NCI-H1436 treated with DMSO at 0.1 percent for 48 hours (cell line): ENCODE results near the gene ARID1B.

Source experiments
- DNase-seq: peaks from one replicate; lab custom pipeline; 2025; lab: John Stamatoyannopoulos, UW

The ARID1B gene

DNA sequence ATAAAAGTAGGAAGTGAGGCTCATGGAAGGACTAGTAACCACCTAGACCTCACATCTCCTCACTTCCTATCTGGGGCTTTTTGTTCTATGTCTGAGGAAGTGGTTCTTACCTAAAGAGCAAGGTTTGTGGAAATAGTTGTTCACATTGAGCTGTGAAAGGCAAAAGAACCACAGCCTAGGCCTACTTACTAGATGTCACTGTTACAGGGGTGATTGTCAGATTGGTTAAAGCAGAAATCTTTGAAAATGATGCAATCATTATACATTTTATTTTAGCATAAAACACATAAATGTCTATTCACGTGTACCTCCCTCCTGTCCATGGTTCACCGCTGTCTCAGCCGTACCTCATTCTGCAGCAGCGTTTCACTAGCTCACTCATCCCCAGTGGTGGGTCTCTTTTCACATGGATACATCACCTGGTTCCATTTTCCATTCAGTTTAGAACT is 277.4 kb downstream of the ARID1B start:
- DNase-seq: no peak

DNA sequence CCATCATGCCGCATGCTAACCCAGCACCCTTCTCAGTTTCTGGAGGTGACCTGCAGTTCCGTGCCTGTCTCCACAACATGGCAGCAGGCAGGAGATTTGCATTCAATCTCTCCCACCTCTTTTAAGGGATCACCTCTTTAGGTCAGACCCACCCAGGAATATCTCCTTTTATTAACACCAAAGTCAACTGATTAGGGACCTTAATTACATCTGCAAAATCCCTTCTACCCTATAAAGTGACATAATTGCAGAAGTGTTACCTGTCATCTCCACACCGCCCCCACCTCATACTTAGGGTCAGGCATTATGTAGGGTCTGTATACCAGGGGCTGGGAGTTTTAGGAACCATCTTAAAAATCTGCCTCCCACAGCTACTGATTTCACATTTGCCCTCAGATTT is 278.7 kb downstream of the ARID1B start:
- DNase-seq: no peak

DNA sequence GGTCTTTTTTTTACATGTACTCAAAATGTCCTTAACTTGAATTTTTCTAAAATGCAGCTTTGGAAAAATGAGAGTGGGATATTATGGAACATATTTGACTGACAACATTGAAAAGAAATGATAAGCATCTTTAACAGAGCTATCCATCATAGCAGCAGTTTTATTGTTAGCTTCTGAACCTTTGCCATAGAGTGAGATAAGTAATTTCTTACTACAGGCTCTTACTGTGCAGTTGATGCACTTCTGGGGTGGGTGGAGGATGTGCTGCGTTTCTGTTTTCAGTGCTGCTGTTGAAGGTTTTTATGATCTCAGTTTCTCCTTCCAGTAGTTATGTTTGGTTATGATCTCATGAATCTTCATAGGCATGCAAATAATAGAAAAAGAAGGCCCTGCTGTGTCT is 279.1 kb downstream of the ARID1B start:
- DNase-seq: no peak

DNA sequence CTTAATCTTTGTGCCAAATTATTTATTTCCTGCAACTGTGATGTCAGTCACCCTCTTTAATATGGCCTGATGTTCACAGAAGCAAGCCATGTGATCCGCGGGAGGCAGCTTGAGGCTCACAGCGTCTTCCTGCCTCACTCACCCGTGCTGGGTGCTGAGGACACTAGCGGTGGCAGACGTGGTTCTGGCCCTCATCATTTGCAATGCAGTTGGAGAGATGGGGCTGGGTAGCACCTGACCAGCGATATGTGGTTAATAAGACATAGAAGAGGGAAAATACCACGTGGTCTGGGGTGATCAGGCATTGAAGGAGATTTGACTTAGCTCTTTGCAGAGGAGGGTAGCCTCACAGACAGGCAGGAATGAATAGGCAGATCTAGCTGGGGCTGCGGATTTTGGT is 281.4 kb downstream of the ARID1B start:
- DNase-seq: no peak

DNA sequence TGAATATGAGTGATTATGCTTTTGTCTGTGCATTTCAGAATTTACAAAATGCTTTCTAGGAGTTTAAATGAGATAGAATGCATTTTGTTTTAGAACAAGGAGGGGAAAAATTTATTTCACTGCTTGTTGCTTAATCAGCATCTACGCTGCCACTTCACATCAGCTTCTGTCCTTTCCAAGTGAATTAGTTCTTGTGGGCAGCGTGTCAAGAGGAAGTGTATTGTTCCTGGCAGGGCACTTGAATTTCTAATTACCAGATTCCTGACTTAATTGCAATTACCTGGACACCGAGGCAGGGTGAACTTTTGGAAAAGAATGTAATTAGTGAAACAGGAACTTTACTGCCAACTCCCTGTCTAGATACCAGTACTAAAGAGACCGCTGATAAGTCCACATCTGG is 282.6 kb downstream of the ARID1B start:
- no peak for DNase-seq

DNA sequence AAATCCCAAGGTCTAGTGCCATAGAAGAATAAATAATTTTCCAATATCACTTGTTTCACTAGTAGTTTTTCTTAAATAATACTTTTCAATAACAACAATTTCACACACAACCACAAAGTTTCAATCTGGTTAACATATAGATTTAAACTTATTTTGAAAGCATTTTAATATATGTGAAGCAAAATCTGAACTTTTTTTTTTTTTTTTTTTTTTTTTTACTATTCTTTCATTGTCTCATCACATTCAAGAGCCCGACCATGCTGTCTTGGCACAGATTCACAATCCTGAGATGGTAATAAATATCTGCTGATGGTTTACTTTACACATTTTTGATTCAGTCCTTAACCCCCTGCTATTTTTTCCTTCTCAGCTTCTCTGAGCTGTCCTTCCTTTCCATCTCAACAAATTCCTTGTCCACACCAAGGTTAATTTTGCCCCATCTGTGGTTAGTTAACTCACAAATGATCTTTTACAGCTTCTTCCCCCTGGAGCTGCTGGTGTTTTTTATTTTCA is 283.3 kb downstream of the ARID1B start:
- no peak for DNase-seq

DNA sequence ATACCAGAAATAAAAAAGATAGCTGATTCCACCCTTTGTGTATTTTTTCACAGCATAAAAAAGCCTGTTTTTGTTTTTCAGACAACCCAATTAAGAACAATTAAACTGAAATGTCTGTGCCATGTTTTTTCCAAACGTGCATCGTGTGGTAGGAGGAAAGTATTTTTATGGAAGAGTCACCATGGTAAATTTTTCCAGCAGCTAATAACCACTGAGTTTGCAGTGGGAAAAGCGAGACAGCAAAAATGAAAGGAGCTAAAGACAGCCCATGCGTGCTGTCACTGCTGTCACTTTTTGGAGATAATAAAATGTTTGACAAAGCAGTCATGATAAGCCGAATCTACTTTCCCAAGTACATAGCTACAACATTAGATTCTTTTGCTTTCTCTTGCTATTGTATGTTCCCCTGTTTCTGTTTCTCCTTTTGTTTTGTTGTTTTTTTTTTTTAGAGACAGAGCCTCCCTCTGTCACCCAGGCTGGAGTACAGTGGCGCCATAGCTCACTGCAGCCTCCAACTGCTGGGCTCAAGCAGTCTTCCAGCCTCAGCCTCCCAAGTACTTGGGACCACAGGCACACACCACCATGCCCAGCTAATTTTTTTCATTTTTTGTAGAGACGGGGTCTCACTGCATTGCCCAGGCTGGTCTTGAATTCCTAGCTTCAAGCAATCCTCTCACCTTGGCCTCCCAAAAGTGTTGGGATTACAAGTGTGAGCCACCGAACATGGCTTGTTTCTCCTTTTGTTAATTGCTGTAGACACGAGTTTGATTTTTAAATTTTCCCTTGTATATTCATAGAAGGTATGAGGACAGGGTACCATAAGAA is 284.8 kb downstream of the ARID1B start:
- no peak for DNase-seq

DNA sequence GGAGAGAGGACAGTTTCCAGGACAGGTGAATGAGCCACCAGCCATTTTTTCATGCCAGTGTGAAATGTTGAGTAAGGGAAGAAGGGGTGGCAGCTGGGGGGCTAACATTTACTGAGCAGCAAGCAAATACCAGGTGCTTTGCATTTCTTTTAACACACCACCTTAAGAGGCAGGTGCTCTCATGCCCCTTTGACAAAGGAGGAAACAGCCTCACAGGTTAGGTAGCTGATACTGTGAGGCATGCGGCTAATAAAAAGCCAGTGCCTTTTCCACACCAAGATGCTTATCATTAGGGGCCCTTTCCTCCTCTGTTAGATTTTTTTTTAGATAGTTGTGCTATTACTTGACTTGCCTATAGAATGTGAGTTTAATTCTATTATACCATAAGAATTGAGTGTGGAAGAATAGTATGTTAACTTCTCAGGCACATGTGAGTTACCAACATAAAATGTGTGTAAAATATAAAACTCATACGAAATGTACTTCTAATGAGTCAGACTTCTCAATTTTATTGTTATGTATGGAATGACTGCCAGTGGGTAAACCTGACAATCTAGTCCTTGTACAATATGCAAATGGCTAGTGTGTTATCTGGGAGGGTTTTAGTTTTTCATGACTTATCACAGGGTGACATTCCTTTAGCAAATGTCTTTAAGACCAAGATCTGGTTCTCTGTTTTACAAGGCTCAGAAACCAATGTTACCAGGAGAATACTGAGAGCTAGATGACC is 286.2 kb downstream of the ARID1B start:
- no peak for DNase-seq

DNA sequence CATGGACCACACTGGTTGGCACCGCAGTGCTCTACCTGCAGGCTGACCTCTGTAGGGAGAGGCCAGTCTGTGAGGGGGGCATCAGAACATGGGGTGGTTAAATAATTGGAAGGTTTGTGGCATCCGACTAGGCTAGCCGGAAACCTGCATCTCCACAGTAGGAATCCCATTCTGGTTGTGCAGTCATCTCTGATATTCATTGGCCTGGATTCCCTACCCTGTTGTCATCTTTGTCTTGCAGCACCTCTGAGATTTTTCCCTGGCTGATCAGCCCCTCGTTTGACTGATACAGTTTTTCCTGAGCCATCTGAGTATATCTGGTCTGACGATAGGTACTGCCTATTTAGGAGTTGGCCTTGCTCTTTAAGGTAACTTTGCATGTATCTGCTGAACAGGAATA is 286.7 kb downstream of the ARID1B start:
- DNase-seq: no peak

DNA sequence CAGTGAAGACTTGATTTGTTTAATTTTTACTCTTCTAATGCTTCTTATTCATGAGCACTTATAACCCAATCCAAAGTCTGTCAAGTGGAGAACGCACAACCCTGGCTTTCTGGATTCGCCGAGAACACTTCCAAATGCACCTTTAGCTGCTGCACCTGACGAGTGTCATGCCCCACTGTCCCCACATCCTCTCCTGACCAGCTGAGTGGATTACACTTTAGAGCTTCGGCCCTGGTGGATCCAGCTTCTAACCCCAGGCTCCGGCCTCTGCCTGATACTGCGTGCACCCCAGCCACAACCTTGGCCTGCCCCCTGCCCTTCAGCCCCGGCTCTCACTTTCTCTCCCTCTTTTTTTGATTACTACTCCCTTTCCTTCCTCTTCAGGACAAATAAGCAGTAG is 287.3 kb downstream of the ARID1B start:
- DNase-seq: no peak

DNA sequence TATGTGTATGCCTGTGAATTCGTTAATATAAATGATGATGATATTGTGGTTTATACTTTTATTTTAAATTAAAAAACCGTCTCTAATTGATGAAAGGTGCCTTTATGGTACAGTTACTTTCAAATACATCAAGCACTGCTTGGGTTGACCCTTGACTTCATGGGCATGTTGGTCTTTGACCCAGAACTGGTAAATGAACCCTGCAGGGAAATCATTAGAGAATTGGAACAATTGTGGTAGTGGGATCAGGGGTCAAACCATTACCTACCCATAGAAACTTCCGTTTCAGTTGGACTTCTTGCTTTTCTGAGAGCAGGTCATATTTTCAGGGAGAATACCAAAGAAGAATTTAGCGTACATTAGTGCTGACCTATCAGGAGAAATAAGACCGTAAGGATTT is 288.2 kb downstream of the ARID1B start:
- no peak for DNase-seq

DNA sequence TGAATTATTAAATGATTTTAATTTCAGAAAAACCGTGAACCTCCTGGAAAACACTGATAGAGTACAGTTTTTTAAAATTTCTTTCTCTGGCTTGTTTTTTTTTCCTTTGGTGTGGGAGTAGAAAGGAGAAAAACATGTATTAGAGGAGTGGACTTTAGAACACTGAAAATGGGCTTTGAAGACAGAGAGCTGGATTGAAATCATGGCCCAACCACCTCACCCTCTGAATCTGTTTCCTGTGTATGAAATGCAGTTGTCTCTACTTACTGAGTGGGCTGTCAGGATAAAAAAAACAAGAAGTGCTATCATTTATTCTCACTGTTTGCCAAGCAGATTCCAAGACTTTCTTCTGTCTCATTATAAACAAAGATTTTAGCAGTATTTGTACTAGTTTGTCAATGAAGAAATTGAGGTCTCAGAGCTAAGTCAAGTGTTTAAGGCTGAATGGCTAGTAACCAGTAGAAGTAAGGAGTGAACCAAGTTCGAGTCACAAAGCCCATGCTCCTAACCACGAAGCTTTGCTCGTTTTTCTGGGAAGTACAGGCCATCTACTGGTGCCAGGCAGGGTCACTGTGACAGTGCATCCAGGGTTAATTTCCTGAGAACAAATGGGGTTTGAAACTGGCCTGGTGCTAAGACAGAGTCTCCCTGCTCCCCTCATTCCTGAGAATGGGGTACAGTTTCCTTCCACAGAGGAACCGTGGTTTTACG is 289.8 kb downstream of the ARID1B start:
- no peak for DNase-seq

DNA sequence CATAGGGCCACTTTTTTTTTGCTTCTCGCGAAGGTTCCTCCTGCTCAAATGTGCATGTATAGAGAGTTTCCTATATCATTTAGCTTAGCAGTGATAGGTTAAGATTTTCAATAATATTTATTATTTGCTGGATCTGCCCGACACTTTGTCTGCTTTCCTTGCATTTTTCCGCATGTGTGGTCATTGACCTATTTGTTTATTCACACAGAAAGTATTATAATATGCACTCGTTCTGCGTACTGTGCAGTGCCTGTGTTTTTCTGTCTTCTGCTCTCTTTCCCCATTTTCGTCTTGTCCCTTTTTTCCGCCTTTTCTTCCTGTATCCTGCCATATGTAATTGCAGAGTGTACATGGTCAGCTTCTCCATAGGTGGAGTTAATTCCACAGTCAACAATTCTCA is 290.3 kb downstream of the ARID1B start:
- no peak for DNase-seq

DNA sequence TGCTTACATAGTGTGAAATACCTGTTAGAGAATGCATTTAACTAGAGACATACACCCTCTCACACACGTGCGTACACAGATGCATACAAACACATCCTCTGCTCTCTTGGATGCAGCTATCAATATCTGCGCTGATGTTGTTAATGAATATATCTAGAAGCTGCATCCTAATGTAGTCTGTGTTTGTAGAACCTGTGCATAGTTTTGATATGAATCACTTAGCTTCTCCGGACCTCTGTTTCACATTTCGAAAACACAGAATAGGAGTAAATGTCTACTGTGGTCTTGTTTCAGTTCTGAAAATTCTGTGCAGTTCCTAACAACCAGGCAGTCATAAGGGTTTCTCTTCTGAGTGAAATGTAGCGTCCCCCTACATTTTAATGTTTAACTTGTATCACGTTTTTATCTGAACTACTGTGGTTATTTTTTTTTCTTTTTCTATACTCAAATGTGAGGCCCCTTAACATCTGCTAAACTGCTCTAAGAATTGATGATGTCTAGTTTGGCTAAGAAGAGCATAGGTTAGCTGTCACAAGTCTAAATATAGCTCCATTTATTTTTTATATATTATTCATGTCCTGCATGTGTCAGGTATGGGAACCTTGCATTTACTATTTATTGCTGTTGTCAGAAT is 291.6 kb downstream of the ARID1B start:
- DNase-seq: no peak

DNA sequence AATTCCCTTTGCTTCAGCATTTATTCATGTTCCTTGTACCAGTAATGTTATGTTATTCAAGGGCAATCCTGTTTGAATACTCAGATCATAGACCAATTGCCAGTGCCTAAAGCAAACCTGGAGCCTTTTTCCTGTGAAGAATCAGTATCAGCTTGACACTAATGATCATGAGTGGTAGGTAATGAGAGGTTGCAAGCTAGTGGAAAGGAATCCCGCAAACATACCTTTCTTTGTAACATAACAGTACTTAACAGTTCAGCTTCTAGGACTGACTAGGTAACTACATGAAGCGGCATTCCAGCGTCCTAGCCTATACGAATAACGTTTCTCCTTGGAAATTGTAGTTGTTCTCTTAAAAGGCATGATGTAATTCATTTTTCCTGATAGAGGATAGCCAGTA is 292.4 kb downstream of the ARID1B start:
- no peak for DNase-seq

DNA sequence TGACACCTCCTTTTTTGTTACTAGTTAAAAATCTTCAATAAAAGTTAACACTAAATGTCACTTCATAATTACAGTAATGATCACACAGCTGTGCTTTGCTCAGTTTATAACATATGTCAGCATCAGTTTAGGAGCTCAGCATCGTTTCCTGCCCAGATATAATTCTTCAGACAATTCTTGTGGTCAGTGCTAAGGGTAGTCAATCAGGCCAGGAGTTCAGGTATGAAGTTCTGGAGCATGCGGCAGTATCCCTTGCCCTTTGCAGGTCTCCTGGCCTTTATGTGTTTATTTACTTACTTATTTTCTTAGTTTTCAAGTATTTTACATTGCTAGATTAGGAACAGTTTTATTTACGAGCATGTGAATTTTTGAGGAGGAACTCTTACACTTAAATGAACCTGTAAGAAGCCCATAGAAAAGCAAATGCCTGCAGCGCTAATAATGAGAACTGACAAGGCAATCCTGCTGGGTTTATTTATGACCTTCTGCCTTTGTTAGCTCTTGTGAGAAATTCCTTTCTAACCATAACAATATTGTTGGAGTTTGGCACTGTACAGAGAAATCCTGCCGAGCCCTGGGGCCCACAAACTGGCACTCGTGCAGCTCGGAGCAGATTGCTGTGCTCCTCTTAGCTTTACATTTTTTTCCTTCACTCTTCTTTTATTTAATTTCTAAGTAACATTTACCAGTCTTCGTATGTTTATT is 293.4 kb downstream of the ARID1B start:
- DNase-seq: no peak

DNA sequence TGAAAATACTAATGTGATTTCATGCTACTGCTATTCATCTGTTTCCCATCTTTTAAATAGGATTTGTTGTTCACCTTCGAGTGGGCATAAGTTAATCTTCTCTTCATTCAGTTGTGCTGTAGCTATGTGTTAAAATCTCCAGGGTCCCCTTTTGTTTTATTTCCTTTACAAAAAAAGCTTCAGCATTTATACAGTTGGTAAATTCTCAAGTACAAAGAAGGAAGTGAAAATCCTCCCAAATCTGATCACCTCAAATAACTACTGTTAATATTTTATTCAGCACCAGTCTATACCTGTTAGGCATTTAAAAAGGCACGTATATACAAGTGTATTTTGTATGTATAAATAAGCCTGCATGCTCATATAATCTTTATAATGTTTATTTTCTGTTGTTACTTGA is 294.9 kb downstream of the ARID1B start:
- no peak for DNase-seq

DNA sequence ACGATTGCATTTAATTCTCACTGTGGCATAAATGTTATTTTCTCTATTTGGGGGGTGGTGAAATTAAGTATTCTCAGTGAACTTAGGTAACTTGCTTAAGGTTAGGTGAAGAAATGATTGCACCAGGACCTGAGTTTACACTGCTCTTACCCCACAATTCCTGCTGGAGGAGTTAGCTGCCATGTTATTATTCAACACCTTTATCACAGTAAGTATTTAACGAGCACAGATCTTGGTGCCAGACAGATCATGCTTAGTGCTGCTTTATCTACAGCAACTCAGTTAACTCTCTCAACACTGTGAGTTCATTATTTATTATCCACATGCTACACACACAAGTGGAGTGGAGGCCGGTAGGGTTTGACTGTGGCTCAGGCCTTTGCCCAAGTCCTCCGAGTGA is 296.4 kb downstream of the ARID1B start:
- no peak for DNase-seq

DNA sequence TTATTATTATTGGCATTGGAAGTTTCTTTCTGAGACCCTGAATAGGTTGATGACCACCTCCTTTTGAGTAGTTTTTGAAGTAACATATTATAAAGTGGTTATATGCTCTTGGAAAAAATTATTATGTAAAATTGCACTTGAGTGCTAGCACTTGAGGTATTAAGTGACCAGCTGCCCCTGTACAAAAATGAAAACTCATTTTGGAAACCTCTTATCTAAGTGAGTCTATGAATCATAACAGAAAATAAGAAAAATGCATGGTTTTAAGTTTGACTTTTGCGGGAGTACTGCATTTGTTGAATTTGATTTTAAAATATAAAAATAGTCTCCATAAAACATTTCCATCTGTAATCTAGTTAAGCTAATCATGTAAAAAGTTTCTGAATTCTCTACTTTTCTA is 297.8 kb downstream of the ARID1B start:
- DNase-seq: no peak

DNA sequence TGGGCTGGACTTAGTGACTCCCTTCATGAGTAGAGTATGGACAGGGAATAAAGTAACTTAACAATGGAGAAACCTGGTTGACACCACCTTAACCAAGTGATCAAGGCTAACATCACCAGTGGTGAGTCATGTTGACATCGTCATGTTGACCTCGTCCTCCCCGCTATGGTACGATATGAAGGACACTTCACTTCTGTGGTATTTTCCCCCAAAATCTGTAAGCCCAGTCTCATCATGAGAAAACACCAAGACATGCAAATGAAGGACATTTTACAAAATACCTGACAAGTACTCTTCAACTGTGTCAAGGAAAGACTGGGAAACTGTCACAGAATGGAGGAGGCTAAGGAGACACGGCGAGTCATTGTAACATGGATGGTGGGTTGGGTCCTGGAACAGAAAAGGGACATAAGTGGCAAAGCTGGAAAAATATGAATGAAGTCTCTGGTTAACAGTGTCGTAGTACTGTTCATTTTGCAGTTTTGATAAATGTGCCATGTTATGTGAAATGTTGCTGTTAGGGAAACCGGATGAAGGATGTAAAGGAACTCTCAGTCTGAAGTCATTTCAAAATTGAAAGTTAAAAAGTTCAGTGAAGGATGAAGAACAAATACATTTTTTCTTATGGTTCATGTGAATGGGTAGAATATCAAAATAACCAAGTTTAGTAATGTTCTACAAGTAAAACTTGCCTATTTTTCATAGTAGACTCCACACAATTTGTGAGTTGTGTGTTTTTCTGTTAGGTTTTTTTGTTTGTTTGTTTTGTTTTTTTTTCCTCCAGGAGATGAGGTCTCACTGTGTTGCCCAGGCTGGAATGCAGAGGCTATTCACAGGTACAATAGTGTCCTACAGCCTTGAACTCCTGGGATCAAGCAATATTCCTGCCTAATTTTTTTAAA is 298.6 kb downstream of the ARID1B start:
- no peak for DNase-seq

DNA sequence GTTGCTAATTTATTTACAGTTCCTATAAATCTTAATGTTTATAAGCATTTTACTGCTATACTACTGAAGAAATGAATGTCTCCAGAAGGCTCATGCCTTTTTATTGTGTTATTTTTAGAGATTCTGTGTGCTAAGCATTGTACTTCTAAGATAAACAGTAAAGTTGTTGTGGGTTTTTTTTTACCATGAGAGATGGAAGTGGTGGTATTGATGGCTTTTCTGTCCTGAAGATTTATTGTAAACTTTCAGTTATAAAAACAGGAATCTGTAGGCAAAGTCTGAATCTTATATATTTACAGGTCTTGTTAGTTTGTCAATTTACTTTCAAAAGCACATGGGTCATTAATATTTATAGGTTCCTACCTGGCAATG is 299.3 kb downstream of the ARID1B start:
- DNase-seq: no peak
